Right lung (tissue), 10 donors: Measurements from ENCODE around the gene MYO1F. TPM values are rescaled to one million over a fixed set of nuclear protein-coding genes. Genes with fewer than 3 reads are reported as not detected.
"Not testable (repeated sequence)": the region's sequence is repeated elsewhere in the genome, so short reads cannot be mapped to it uniquely, and the experiment has no call there.

ENCODE experiments used
- DNase-seq, 2 donors: peaks; one replicate each; pipeline ENCODE4 v3.0.0-alpha.2; 2013
- long read RNA-seq, 8 donors: transcript quantifications; one replicate each; lab custom pipeline, GENCODE V29; 2026
- polyA plus RNA-seq, 5 donors: library from polyadenylated mRNA; unstranded; fragments of 120-200 nt; gene quantifications; one replicate each; pipeline versions ENCODE4 v1.2.1 to v1.2.3, GENCODE V29; 2013; ENCODE audit warnings: inconsistent platforms in 1 of 5, low replicate concordance in 1 of 5; ENCODE audit not compliant: insufficient read length in 5 of 5, insufficient read depth in 1 of 5

MYO1F gene
- 10 to 100 TPM; 10.8 to 14.6 (median 11.1) TPM for polyA plus RNA-seq
- long read RNA-seq, donor 1, partial matches to known transcripts = 0 of 1 reads
- long read RNA-seq, donor 1, other reads (novel, unspliced or antisense) = 0 of 1 reads
- long read RNA-seq, donor 2 = 0 reads
- long read RNA-seq, donor 3, full-length matches to known transcripts = 2 of 2 reads
- long read RNA-seq, donor 3, partial matches to known transcripts = 0 of 2 reads
- long read RNA-seq, donor 3, other reads (novel, unspliced or antisense) = 0 of 2 reads
- long read RNA-seq, donor 4 = 0 reads
- long read RNA-seq, donor 5 = 0 reads
- long read RNA-seq, donor 6 = 0 reads
- long read RNA-seq, donor 7, full-length matches to known transcripts = 1 of 1 reads
- long read RNA-seq, donor 7, partial matches to known transcripts = 0 of 1 reads
- long read RNA-seq, donor 7, other reads (novel, unspliced or antisense) = 0 of 1 reads
- long read RNA-seq, donor 8 = 0 reads

- no peak for DNase-seq
Observed at GRCh38 chr19:8577247-8577646, at the start of gene MYO1F. Gene MYO1F (minus strand): TSS chr19:8577442. CDS start chr19:8577309, 133 bp downstream.

- no peak for DNase-seq
Observed at GRCh38 chr19:8626842-8627241, 49.6 kb upstream of the MYO1F start.

- not testable (repeated sequence) for DNase-seq
Observed at GRCh38 chr19:8622886-8623285, 45.6 kb upstream of the MYO1F start.

- DNase-seq = no peak
Observed at GRCh38 chr19:8618751-8619150, 41.5 kb upstream of the MYO1F start.

GRCh38 chr19:8617984-8618383 is 40.7 kb upstream of the MYO1F start:
- no peak for DNase-seq

- DNase-seq = not testable (repeated sequence)
Observed at GRCh38 chr19:8617325-8617724, 40.1 kb upstream of the MYO1F start.

GRCh38 chr19:8616861-8617260 is 39.6 kb upstream of the MYO1F start:
- DNase-seq = no peak

GRCh38 chr19:8615813-8616596 is 38.8 kb upstream of the MYO1F start:
- peak in 1 of 2 donors; percentile 42 for DNase-seq

GRCh38 chr19:8615024-8615423 is 37.8 kb upstream of the MYO1F start:
- DNase-seq = no peak

GRCh38 chr19:8614455-8614854 is 37.2 kb upstream of the MYO1F start:
- no peak for DNase-seq

GRCh38 chr19:8612807-8613171 is 35.5 kb upstream of the MYO1F start:
- no peak for DNase-seq

- DNase-seq = peak in 1 of 2 donors; percentile 23
Observed at GRCh38 chr19:8611877-8612806, 34.9 kb upstream of the MYO1F start.

- no peak for DNase-seq
Observed at GRCh38 chr19:8611391-8611876, 34.2 kb upstream of the MYO1F start.

GRCh38 chr19:8610936-8611300 is 33.7 kb upstream of the MYO1F start:
- no peak for DNase-seq

- peak in 1 of 2 donors; percentile 40 for DNase-seq
Observed at GRCh38 chr19:8610041-8610935, 33.0 kb upstream of the MYO1F start, which contains the start of gene ADAMTS10. Gene ADAMTS10 (minus strand): TSS chr19:8610715. CDS start chr19:8605710, 5,005 bp downstream.

GRCh38 chr19:8609279-8610040 is 32.2 kb upstream of the MYO1F start:
- DNase-seq = peak in 1 of 2 donors; percentile 54

GRCh38 chr19:8608941-8609278 is 31.7 kb upstream of the MYO1F start:
- no peak for DNase-seq

- no peak for DNase-seq
Observed at GRCh38 chr19:8607386-8607785, 30.1 kb upstream of the MYO1F start.

GRCh38 chr19:8605514-8605913 is 28.3 kb upstream of the MYO1F start:
- DNase-seq = no peak

GRCh38 chr19:8601796-8602195 is 24.6 kb upstream of the MYO1F start:
- no peak for DNase-seq
